ENCODE results near the gene MIS12.

The MIS12 gene

DNA sequence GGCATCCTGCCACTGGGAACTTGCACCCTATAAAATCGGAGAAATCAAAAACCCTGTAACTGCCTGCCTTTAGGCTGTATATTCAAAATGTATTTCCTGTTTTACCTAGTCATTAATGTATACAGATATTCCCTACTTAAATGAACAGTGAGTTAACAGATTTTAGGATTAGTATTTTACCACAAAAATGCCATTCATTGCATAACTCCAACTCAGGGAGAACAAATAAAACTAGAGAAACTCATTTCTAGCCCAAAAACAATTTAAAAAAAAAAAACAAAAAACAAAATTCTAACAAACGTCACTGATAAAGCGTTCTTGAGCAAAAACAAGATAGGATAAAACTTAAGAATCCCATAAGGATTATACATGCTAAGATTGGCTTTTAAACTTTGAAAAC lies 13.9 kb upstream of the MIS12 start:
- H4K8ac ChIP-seq (ENCODE audit: low read depth, low read length) = no peak overlapping the region
- H3K9me3 ChIP-seq (replicated peaks in 1 of 2; ENCODE audit: control insufficient read depth in 2 of 2, insufficient read depth in 1 of 2, low read depth in 1 of 2, low read length in 2 of 2) = no peaks in the 10 kb centered on the region
- H2BK120ac ChIP-seq (ENCODE audit: low read depth, low read length) = no peak overlapping the region
- H3K27ac ChIP-seq (replicated peaks; ENCODE audit: low read length) = no peak overlapping the region
- no peak overlapping the region for H4K91ac ChIP-seq (ENCODE audit: low read depth, low read length, poor library complexity)
- no peak overlapping the region for H3K9ac ChIP-seq (ENCODE audit: low read depth, low read length, poor library complexity)
- WGBS, 2 donors (ENCODE audit: extremely low coverage in 2 of 2, insufficient read length in 2 of 2, insufficient replicate concordance in 1 of 2) = 100% methylated on average over 1 of the region's 3 CpGs; no CpG with 5 or more reads in 1 of the 2 donors
- no peak overlapping the region for H3K14ac ChIP-seq (ENCODE audit: low read length)
- no peak overlapping the region for H3K4me3 ChIP-seq (ENCODE audit: low read length in 2 of 2)
- H3K4me2 ChIP-seq (ENCODE audit: insufficient read depth, low read length, poor library complexity, severe bottlenecking) = no peak overlapping the region
- H3K23ac ChIP-seq (ENCODE audit: low read depth, low read length, poor library complexity) = no peak overlapping the region
- no peaks in the 10 kb centered on the region for H3K27me3 ChIP-seq (ENCODE audit: control insufficient read depth in 3 of 3, insufficient read depth in 3 of 3, low read depth in 1 of 3, low read length in 3 of 3)
- H2BK12ac ChIP-seq (ENCODE audit: low read length) = no peak overlapping the region
- peaks cover 2% of the 10 kb centered on the region for H3K79me1 ChIP-seq (ENCODE audit: low read depth, low read length)
- H2BK15ac ChIP-seq (ENCODE audit: low read length) = no peak overlapping the region
- H2BK5ac ChIP-seq (ENCODE audit: low read length) = no peak overlapping the region
- H2AK5ac ChIP-seq (ENCODE audit: low read depth, low read length) = no peak overlapping the region
- H2AFZ ChIP-seq (ENCODE audit: low read length) = no peak overlapping the region
- H3K4me1 ChIP-seq (ENCODE audit: control insufficient read depth in 2 of 2, insufficient read depth in 1 of 2, low read depth in 1 of 2, low read length in 2 of 2) = no peaks in the 10 kb centered on the region
- no peak overlapping the region for H3K18ac ChIP-seq (ENCODE audit: low read length)
- H3K4ac ChIP-seq (ENCODE audit: low read length) = no peak overlapping the region
- DNase-seq (ENCODE audit: low spot score) = no peak
- H3K36me3 ChIP-seq (replicated peaks in 1 of 2; ENCODE audit: control insufficient read depth in 2 of 2, insufficient read depth in 2 of 2, low read length in 2 of 2) = peaks cover 13 to 64% of the 10 kb centered on the region in 2 donors

- H3K9ac ChIP-seq (ENCODE audit: low read depth, low read length, poor library complexity) = no peak overlapping the region
- H4K91ac ChIP-seq (ENCODE audit: low read depth, low read length, poor library complexity) = no peak overlapping the region
- no peak overlapping the region for H2AK5ac ChIP-seq (ENCODE audit: low read depth, low read length)
- WGBS, 2 donors (ENCODE audit: extremely low coverage in 2 of 2, insufficient read length in 2 of 2, insufficient replicate concordance in 1 of 2) = no CpG with 5 or more reads among the region's 2 CpGs
- no peak overlapping the region for H3K23ac ChIP-seq (ENCODE audit: low read depth, low read length, poor library complexity)
- H2BK120ac ChIP-seq (ENCODE audit: low read depth, low read length) = no peak overlapping the region
- H3K4ac ChIP-seq (ENCODE audit: low read length) = no peak overlapping the region
- no peak overlapping the region for H2BK15ac ChIP-seq (ENCODE audit: low read length)
- no peak overlapping the region for H2BK5ac ChIP-seq (ENCODE audit: low read length)
- H3K27me3 ChIP-seq (ENCODE audit: control insufficient read depth in 3 of 3, insufficient read depth in 3 of 3, low read depth in 1 of 3, low read length in 3 of 3) = no peaks in the 10 kb centered on the region
- no peak overlapping the region for H3K4me3 ChIP-seq (ENCODE audit: low read length in 2 of 2)
- no peak overlapping the region for H2BK12ac ChIP-seq (ENCODE audit: low read length)
- peaks cover 4% of the 10 kb centered on the region for H3K79me1 ChIP-seq (ENCODE audit: low read depth, low read length)
- H3K4me2 ChIP-seq (ENCODE audit: insufficient read depth, low read length, poor library complexity, severe bottlenecking) = no peak overlapping the region
- no peak overlapping the region for H3K14ac ChIP-seq (ENCODE audit: low read length)
- no peaks in the 10 kb centered on the region for H3K4me1 ChIP-seq (ENCODE audit: control insufficient read depth in 2 of 2, insufficient read depth in 1 of 2, low read depth in 1 of 2, low read length in 2 of 2)
- H3K36me3 ChIP-seq (replicated peaks in 1 of 2; ENCODE audit: control insufficient read depth in 2 of 2, insufficient read depth in 2 of 2, low read length in 2 of 2) = peaks cover 22 to 78% of the 10 kb centered on the region in 2 donors
- H3K9me3 ChIP-seq (replicated peaks in 1 of 2; ENCODE audit: control insufficient read depth in 2 of 2, insufficient read depth in 1 of 2, low read depth in 1 of 2, low read length in 2 of 2) = peaks cover 2 to 14% of the 10 kb centered on the region in 2 donors
- H2AFZ ChIP-seq (ENCODE audit: low read length) = no peak overlapping the region
- no peak overlapping the region for H4K8ac ChIP-seq (ENCODE audit: low read depth, low read length)
- H3K27ac ChIP-seq (replicated peaks; ENCODE audit: low read length) = no peak overlapping the region
- no peak overlapping the region for H3K18ac ChIP-seq (ENCODE audit: low read length)
- DNase-seq (ENCODE audit: low spot score) = no peak
Measured at GRCh38 chr17:5473906-5474305, 12.5 kb upstream of the MIS12 start.

DNA sequence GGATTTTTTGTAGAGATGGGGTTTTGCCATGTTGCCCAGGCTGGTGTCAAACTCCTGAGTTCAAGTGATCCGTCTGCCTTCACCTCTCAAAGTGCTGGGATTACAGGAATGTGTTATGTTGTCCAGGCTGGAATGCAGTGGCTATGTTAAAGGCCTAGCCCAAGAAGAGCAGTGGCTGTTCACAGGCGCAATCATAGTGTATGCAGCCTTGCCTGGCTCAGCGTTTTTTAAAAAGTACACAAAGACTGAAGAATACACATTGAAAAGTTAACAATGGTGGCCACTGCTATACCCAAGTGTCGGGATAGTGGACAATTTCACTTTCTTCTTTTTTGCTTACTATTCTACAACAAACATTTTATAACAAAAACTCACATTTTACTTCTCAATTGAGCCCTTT lies 7.4 kb upstream of the MIS12 start:
- Histone ChIP-seq H2BK5ac (ENCODE audit: low read length) (no peak overlapping the region), H3K79me1 (ENCODE audit: low read depth, low read length) (peaks cover 5% of the 10 kb centered on the region), H3K4ac (ENCODE audit: low read length) (no peak overlapping the region), H4K8ac (ENCODE audit: low read depth, low read length) (no peak overlapping the region), H2BK120ac (ENCODE audit: low read depth, low read length) (no peak overlapping the region), H3K4me1 (ENCODE audit: control insufficient read depth in 2 of 2, insufficient read depth in 1 of 2, low read depth in 1 of 2, low read length in 2 of 2) (no peaks in the 10 kb centered on the region), H3K18ac (ENCODE audit: low read length) (no peak overlapping the region), H3K9ac (ENCODE audit: low read depth, low read length, poor library complexity) (no peak overlapping the region), H2BK12ac (ENCODE audit: low read length) (no peak overlapping the region), H3K36me3 (replicated peaks in 1 of 2; ENCODE audit: control insufficient read depth in 2 of 2, insufficient read depth in 2 of 2, low read length in 2 of 2) (peaks cover 35 to 99% of the 10 kb centered on the region in 2 donors), H3K23ac (ENCODE audit: low read depth, low read length, poor library complexity) (no peak overlapping the region), H2BK15ac (ENCODE audit: low read length) (no peak overlapping the region), H3K27me3 (ENCODE audit: control insufficient read depth in 3 of 3, insufficient read depth in 3 of 3, low read depth in 1 of 3, low read length in 3 of 3) (no peaks in the 10 kb centered on the region), H3K14ac (ENCODE audit: low read length) (no peak overlapping the region), H3K9me3 (replicated peaks in 1 of 2; ENCODE audit: control insufficient read depth in 2 of 2, insufficient read depth in 1 of 2, low read depth in 1 of 2, low read length in 2 of 2) (peaks cover 6 to 16% of the 10 kb centered on the region in 2 donors), H3K4me3 (ENCODE audit: low read length in 2 of 2) (no peak overlapping the region), H3K4me2 (ENCODE audit: insufficient read depth, low read length, poor library complexity, severe bottlenecking) (no peak overlapping the region), H2AK5ac (ENCODE audit: low read depth, low read length) (no peak overlapping the region), H4K91ac (ENCODE audit: low read depth, low read length, poor library complexity) (no peak overlapping the region), H2AFZ (ENCODE audit: low read length) (no peak overlapping the region), H3K27ac (replicated peaks; ENCODE audit: low read length) (no peak overlapping the region)
- DNase-seq (ENCODE audit: low spot score) = no peak
- WGBS, 2 donors (ENCODE audit: extremely low coverage in 2 of 2, insufficient read length in 2 of 2, insufficient replicate concordance in 1 of 2) = no CpG with 5 or more reads among the region's 4 CpGs

DNA sequence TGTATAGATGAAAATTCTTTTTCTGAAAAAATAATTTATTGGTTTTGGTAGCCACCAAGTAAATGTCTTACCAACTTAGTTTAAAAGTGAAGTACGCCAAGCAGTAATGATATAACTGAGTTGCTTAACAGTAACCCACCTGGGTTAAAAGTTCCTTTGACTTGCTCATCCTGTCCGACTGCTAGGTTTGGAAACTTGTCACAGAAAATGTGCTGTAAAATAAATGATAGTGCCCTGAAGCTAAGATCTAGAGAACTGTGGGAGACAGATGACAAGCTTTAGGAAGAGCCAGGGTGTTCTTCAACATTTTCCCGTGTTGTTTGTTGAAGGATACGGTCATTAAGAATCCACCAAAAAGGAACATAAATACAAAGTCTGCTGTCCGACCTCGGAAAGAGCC lies 5.4 kb upstream of the MIS12 start:
- peaks cover 8% of the 10 kb centered on the region for H3K79me1 ChIP-seq (ENCODE audit: low read depth, low read length)
- H2BK15ac ChIP-seq (ENCODE audit: low read length) = no peak overlapping the region
- H3K4ac ChIP-seq (ENCODE audit: low read length) = no peak overlapping the region
- H2AK5ac ChIP-seq (ENCODE audit: low read depth, low read length) = no peak overlapping the region
- peaks cover 32 to 92% of the 10 kb centered on the region in 2 donors for H3K36me3 ChIP-seq (replicated peaks in 1 of 2; ENCODE audit: control insufficient read depth in 2 of 2, insufficient read depth in 2 of 2, low read length in 2 of 2)
- H3K14ac ChIP-seq (ENCODE audit: low read length) = no peak overlapping the region
- no peak overlapping the region for H4K91ac ChIP-seq (ENCODE audit: low read depth, low read length, poor library complexity)
- no peak overlapping the region for H2BK120ac ChIP-seq (ENCODE audit: low read depth, low read length)
- H3K9ac ChIP-seq (ENCODE audit: low read depth, low read length, poor library complexity) = no peak overlapping the region
- H3K4me1 ChIP-seq (ENCODE audit: control insufficient read depth in 2 of 2, insufficient read depth in 1 of 2, low read depth in 1 of 2, low read length in 2 of 2) = peaks cover 0 to 4% of the 10 kb centered on the region in 2 donors
- H3K9me3 ChIP-seq (replicated peaks in 1 of 2; ENCODE audit: control insufficient read depth in 2 of 2, insufficient read depth in 1 of 2, low read depth in 1 of 2, low read length in 2 of 2) = peaks cover 6 to 16% of the 10 kb centered on the region in 2 donors
- no peak overlapping the region for H4K8ac ChIP-seq (ENCODE audit: low read depth, low read length)
- DNase-seq (ENCODE audit: low spot score) = no peak
- no peak overlapping the region for H2BK12ac ChIP-seq (ENCODE audit: low read length)
- no peak overlapping the region for H3K23ac ChIP-seq (ENCODE audit: low read depth, low read length, poor library complexity)
- no peak overlapping the region for H3K27ac ChIP-seq (replicated peaks; ENCODE audit: low read length)
- no peak overlapping the region for H3K4me2 ChIP-seq (ENCODE audit: insufficient read depth, low read length, poor library complexity, severe bottlenecking)
- no peak overlapping the region for H2AFZ ChIP-seq (ENCODE audit: low read length)
- H3K18ac ChIP-seq (ENCODE audit: low read length) = no peak overlapping the region
- H3K27me3 ChIP-seq (ENCODE audit: control insufficient read depth in 3 of 3, insufficient read depth in 3 of 3, low read depth in 1 of 3, low read length in 3 of 3) = no peaks in the 10 kb centered on the region
- no peak overlapping the region for H3K4me3 ChIP-seq (ENCODE audit: low read length in 2 of 2)
- H2BK5ac ChIP-seq (ENCODE audit: low read length) = no peak overlapping the region
- no CpG with 5 or more reads among the region's 6 CpGs for WGBS, 2 donors (ENCODE audit: extremely low coverage in 2 of 2, insufficient read length in 2 of 2, insufficient replicate concordance in 1 of 2)
